ENCODE results near the gene PFDN5.
"Not testable (repeated sequence)": the region's sequence is repeated elsewhere in the genome, so short reads cannot be mapped to it uniquely, and the experiment has no call there.

PFDN5 gene

GRCh38 chr12:53287741-53288216 is 7.6 kb upstream of the PFDN5 start:
- peak; percentile 68 for DNase-seq

GRCh38 chr12:53288322-53288721 is 7.0 kb upstream of the PFDN5 start:
- DNase-seq: no peak

- DNase-seq: no peak
Observed at GRCh38 chr12:53289891-53290290, 5.5 kb upstream of the PFDN5 start.

GRCh38 chr12:53290661-53291060 is 4.7 kb upstream of the PFDN5 start:
- no peak for DNase-seq

- DNase-seq: no peak
Observed at GRCh38 chr12:53292426-53292825, 2.9 kb upstream of the PFDN5 start.

- DNase-seq: no peak
Observed at GRCh38 chr12:53295891-53296219, 513 bp downstream of the PFDN5 start.

- DNase-seq: not testable (repeated sequence)
Observed at GRCh38 chr12:53297106-53297505, 1.8 kb downstream of the PFDN5 start.

GRCh38 chr12:53298164-53298563 is 2.8 kb downstream of the PFDN5 start:
- DNase-seq: peak in 1 of 2 experiments; percentile 28

- DNase-seq: peak; percentile 55 to 57
Observed at GRCh38 chr12:53299101-53299453, 3.7 kb downstream of the PFDN5 start.

GRCh38 chr12:53299454-53300180 is 4.3 kb downstream of the PFDN5 start, which contains the start of gene MYG1:
MYG1 (plus strand) TSS chr12:53299695; CDS start chr12:53299738, 43 bp downstream.
- DNase-seq: peak; percentile 90 to 94

- no peak for DNase-seq
Observed at GRCh38 chr12:53300187-53300586, 4.8 kb downstream of the PFDN5 start.

- DNase-seq: no peak
Observed at GRCh38 chr12:53302903-53303302, 7.6 kb downstream of the PFDN5 start.

GRCh38 chr12:53306826-53307225 is 11.5 kb downstream of the PFDN5 start:
- no peak for DNase-seq

- no peak for DNase-seq
Observed at GRCh38 chr12:53308276-53308675, 12.9 kb downstream of the PFDN5 start.

GRCh38 chr12:53313996-53314395 is 18.7 kb downstream of the PFDN5 start:
- peak; percentile 23 to 35 for DNase-seq

GRCh38 chr12:53320352-53321195 is 25.2 kb downstream of the PFDN5 start:
- DNase-seq: no peak

- DNase-seq: peak; percentile 69 to 75
Observed at GRCh38 chr12:53324113-53324778, 28.9 kb downstream of the PFDN5 start.

- DNase-seq: peak; percentile 75 to 81
Observed at GRCh38 chr12:53324779-53325510, 29.6 kb downstream of the PFDN5 start.

- no peak for DNase-seq
Observed at GRCh38 chr12:53325511-53326061, 30.2 kb downstream of the PFDN5 start.

- no peak for DNase-seq
Observed at GRCh38 chr12:53326460-53327185, 31.3 kb downstream of the PFDN5 start.

GRCh38 chr12:53327435-53328042 is 32.2 kb downstream of the PFDN5 start:
- DNase-seq: peak in 1 of 2 experiments; percentile 31

Data from Kasumi-1 (cell line).